IPS-18c (cell line): ENCODE measurements around the gene FAM13A.

Source experiments
- H3K4me3 ChIP-seq: 2 replicates; pipeline ENCODE4 v1.7.0; 2013; ENCODE audit warnings: low read depth, mild to moderate bottlenecking, low read length, moderate library complexity; ENCODE audit not compliant: insufficient read depth
- H3K9me3 ChIP-seq: one replicate; pipeline ENCODE4 v1.6.1; 2013; ENCODE audit warnings: mild to moderate bottlenecking, low read length, moderate library complexity; ENCODE audit not compliant: control insufficient read depth, insufficient read depth

The FAM13A gene

DNA sequence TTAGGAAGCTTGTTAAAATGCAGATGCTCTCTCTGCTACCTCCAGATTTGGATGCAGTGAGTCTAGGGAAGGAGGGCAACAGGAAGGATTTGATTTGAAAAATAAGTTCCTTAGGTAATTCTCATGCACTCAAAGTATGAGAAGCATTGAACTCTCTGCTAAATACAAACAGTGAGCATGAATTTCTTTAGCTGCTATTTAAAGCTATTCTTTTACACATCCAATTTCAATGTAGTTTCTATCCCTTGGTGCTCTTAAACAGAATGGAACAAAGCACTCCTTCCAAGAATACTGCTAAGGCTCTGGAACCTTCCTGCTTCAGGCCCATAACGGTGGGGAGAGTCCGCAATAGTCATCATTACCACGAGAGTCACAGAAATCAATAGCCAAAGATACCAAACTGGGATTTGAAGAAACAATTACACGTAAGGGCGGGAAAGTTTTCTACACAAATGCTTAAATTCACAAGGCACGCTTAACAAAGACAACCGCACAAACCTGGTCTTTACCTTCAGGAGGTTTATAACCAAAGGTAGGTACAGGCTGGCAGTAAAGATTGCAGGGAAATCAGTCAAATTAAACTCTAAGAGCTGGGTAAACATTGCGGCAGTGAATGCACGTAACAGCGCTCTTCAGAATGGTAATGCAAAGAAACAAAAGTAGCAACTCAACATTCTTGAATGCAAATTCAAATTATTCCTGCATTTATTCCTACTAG, 236.1 kb downstream of the FAM13A start:
- H3K9me3 ChIP-seq = no peaks in the 10 kb centered on the region
- H3K4me3 ChIP-seq = no peak overlapping the region

DNA sequence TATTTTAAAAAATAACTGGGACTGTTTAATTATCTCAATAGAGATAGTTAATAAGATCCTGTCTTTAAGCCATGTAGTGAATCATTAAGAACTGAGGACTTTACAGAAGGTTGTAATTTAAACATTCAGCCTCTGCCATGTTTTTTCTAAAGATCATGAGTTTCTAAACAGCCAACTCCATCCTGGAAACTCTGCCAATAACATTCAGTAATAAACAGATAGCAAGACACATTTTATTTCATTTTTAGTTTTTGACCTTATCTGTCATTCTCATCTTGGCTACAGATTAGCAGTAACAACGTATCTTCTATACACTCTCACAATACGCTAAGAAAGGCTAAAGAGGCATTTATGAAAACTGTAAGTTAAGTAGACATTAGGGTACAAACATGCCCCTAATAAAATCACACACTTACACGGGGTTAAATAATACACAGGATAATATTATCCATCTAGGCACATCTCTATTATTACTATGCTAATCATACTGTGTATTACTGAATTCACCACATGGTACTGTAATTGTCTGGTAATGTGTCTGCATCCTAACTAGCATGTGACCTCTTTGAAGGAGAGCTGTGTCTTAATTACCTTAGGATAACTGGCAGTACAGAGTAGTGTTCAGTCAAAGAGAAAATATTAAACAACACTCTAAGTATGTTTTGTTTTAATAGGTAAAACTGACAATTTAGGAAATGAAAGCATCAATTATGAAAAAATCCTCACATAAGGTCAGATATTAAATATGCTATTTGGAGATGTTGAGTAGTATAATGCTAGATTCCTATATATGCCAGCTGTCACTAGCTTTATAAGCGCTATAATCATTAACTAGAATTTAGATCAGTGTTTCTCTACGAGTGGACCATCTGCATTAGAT, 236.9 kb downstream of the FAM13A start:
- H3K9me3 ChIP-seq = no peaks in the 10 kb centered on the region

DNA sequence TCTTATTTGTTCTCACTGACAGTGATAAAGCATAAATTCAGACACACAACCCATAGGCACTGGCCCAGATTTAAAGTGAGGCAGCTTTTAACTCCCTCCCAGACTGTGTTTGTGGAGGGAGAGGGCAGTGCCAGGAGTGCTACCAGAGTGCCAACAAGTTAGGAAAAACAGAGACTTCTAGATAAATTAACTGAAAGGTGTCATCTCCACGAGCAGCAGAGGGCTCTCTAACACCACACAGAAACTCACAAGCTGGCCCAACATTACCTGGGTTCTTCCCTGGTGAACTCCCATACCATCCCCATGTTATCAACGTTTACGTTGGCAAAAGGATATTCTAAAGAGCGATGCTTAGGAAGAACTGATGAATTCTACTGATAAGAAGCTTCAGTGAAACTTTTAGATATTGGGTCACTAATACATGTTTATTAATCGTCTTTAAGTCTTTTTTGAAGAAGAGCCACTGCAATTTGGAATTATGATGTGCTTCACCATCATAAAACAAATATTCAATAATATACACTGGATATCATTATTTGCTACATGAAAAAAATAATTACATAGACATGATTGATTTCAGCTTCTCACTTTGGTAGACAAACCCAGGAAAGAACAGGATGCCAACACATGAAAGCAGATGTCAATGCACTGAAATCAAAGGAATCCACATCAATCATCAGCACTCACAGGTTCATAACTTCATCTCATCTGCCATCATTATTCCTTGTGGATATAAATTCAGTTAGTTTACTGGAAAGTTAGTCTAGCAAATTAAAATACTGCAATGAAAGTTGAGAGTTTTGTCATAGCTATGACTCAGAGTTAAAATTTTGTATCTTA, 238.1 kb downstream of the FAM13A start:
- Histone ChIP-seq H3K9me3 (no peaks in the 10 kb centered on the region), H3K4me3 (no peak overlapping the region)

More for the DNA sequence above, 236.9 kb downstream of the FAM13A start:
- no peak overlapping the region for H3K4me3 ChIP-seq

DNA sequence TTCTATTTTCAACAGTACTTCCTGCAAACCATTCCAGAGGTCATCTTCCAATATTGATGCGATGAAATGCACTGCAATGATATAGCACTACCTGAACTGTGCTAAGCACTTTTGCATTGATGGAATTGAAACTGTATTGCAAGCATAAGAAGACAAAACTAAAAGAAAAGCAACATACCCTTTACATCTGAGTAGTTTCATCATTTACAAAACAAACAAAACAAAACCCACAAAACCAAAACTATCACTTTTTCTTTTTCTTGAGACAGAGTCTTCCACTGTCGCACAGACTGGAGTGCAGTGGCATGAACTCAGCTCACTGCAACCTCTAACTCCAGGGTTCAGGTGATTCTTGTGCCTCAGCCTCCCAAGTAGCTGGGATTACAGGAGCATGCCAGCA, 239.2 kb downstream of the FAM13A start:
- Histone ChIP-seq H3K9me3 (no peaks in the 10 kb centered on the region), H3K4me3 (no peak overlapping the region)

DNA sequence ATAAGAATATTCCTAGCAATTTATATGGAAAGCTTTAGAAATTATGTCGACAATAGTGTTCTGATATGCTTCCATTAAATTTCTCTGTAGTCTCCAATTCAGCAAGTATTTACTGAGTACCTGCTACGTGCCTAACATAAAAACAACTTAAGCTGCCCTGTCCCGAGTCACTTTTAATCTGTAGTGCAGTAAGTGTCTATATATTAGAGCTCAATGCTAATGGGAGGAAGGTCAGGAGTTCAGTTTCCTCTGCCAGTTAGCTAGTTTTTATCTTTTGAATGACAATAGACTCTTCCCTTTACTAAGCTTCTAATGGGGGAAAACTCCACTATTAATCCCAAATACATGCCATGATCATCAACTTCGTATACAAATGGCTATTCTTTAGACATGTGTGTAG, 240.6 kb downstream of the FAM13A start:
- no peak overlapping the region for H3K4me3 ChIP-seq
- H3K9me3 ChIP-seq = no peaks in the 10 kb centered on the region

DNA sequence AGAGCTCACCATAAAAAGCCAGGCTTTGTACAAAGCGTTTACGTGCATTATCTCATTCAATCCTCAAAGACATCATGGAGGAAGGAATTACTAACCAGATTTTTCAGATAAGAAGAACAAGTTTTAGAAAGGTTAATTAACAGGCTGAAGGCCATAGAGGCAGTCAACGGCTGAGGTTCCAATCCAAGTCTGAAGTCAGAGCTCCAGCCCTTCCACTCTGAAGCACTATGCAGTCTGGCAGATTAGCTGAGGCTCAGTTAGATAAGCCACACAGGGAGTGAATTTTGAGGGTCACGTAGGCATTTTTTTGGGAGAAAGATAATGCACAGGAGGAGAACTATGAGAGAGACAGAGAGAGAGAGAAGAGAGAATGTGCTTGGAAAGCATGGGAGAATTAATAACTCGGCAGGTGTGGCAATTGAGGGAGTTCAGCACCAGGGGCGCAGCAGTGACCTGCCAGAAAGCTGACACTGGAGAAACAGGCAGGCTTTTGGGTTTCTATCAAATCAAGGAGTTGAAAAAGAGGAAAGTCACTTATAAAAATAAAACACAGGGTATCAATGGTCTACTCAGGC, 242.9 kb downstream of the FAM13A start:
- Histone ChIP-seq H3K9me3 (no peaks in the 10 kb centered on the region), H3K4me3 (no peak overlapping the region)

DNA sequence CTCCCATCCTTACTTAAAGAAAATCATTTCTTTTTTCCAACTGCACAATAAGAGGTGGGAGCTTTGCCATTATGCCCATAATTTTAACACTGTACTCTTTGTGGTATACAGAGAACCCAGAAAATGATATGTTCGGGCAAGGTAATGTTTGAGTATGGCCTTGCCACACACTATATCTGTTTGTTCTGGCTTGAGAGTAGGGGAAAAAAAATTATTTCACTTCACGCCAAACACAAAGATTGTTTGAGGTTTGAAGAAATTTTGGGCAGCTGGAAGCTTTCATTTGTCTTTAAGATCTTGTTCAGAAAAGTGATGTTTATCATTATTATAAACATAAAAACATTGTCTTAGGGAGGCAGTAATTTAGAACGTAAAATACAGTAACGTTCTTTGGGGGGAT, 244.0 kb downstream of the FAM13A start:
- Histone ChIP-seq H3K9me3 (no peaks in the 10 kb centered on the region), H3K4me3 (no peak overlapping the region)

DNA sequence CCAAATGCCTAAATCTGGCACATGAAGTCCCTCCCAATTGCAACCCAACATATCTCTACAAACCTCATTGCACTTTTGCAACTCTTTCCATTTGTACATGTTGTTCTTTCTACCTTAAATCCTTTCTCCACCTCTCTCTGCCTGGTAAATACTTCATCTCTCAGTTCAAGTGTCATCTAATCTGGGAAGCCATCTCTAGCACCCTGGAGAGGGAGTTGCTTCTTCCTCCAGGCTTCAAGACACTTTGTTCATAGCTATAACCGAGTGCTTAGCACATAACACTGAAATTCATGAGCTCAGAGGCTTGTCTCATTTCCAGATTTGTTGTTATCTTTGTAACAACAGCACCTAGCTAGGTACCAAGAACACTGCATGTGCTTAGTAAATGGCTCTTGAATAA, 244.6 kb downstream of the FAM13A start:
- Histone ChIP-seq H3K9me3 (no peaks in the 10 kb centered on the region), H3K4me3 (no peak overlapping the region)

DNA sequence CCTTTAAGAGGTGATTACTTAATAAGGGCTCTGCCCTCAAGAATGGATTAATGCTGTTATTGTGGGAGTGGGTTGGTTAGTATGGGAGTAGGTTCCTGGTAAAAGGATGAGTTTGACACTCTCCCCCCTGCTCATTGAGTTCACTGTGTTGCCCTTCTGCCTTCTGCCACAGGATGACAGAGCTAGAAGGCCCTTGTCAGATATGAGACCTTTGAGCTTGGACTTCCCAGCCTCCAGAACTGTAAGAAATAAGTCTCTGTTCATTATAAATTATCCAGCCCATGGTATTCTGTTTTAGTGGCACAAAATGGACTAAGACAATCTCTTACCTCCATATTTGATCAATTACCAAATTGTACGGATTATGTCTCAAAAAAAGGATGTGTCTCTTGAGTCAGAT, 245.1 kb downstream of the FAM13A start:
- no peaks in the 10 kb centered on the region for H3K9me3 ChIP-seq
- no peak overlapping the region for H3K4me3 ChIP-seq

DNA sequence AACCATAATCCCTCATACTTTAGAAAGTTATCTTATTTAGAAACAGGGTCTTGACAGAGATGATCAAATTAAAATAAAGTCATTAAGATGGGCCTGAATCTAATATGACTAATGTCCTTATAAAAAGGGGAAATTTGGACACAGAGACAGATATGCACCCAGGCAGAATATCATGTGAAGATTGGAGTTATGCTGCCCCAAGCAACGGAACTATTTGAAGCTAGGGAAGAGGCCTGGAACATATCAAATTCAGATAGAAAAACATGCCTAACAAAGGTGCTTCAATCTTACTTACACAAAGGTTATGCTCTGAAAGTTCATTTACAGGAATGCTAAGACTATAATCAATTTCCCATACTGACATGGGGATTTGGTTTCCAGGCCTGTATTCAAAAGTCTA, 246.7 kb downstream of the FAM13A start:
- Histone ChIP-seq H3K9me3 (no peaks in the 10 kb centered on the region), H3K4me3 (no peak overlapping the region)

DNA sequence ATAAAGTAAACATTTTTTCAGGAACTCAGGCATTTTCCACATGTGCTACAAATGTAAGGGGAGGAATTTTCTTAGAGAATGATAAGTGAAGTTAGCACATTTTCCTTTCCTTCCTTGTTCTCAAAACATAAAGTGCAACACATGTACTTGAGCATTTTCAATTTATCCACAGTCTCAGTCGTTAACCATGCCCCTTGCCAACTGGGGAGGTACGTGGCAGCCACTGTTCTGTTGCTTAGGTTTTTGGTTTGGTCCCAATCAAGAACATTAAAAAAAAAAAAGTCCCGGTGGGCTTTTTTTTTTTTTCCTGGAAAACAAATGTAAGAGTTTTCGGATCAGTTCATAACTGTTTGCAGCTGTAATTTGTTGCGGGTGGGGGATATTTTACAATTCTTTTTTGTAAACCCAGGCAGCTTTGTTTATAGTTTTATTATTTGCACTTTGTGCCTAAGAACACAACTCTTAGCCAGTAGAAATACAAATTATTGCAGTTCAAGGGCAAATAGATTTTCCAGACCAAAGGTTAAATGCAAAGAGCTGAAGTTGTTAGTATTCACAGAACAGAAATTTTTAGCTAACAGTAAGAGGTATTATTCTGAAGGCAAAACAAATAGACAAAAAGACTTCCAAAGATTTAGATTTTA, 247.3 kb downstream of the FAM13A start:
- Histone ChIP-seq H3K9me3 (no peaks in the 10 kb centered on the region), H3K4me3 (no peak overlapping the region)

DNA sequence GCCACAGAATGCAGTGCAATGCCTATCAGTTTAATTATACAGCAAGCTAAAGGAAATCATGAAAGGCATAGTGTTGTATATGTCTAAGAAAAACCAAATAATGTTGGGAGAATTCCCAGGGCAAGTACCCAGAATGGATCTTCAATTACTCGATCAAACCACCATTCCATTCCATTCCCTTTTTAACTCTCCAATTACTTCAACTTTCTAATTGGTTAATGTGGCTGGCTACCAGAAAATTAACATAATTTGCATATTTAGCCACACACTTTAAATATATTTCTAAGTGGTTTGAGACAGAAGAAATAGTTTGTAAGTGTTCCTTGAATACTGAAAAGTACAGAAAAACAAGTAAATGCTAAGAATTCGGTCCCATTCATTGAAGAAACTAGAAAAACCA, 247.9 kb downstream of the FAM13A start:
- Histone ChIP-seq H3K9me3 (no peaks in the 10 kb centered on the region), H3K4me3 (no peak overlapping the region)

DNA sequence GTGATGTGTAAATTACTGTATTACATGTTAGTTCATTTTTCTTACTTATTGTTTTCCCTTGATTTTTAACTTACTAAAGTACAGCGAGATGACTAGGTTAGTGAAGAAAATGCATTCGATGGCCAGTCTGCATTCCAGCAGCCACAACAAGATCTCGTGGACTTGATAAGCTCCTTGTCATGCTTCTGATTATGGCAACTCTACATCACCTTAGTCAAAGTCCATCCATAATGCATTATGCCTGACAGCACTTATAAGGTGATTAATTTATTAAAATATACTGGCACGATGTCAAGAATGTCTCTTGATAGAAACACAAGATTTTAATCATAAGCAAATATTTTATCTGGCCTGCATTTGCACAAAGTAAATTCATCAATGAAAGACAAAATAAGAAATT, 249.5 kb downstream of the FAM13A start:
- H3K4me3 ChIP-seq = no peak overlapping the region
- H3K9me3 ChIP-seq = no peaks in the 10 kb centered on the region

DNA sequence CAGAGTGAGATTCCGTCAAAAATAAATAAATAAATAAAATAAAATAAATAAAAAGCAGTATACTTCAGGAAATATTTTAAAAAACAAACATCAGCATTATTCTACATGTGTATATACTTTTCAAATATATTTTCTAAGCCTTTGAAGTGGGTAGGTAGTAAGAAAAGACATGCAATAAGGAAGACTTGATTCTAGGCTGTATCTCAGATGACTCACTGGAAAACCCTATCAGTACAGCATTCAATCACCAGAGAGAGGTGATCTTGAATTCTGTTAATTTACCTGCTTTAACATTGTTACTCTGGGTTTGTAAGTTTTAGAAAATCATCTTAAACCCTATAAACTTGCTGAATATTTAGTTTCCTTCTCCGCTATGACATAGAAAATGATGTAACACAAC, 252.8 kb downstream of the FAM13A start:
- H3K4me3 ChIP-seq = no peak overlapping the region
- H3K9me3 ChIP-seq = no peaks in the 10 kb centered on the region

DNA sequence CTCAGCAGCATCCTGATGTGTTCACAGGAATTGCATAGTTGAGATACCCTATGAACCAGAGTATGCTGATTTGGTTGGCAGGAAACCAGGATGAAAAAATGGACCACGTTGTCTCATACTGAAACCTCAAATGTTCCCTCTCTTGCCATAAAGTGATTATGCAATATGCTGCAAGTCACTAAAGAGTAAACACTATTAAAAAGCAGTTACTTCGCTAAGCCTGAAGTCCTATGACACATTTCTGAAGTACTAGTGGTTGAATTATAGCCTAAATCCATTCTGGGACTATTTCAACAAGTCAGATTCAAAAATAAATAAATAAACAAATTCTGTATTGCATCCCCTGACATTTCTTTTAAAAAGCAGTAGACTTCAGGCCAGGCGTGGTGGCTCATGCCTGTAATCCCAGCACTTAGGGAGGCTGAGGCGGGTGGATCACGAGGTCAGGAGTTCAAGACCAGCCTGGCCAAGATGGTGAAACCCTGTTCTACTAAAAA, 253.3 kb downstream of the FAM13A start:
- H3K9me3 ChIP-seq = no peaks in the 10 kb centered on the region
- H3K4me3 ChIP-seq = no peak overlapping the region

DNA sequence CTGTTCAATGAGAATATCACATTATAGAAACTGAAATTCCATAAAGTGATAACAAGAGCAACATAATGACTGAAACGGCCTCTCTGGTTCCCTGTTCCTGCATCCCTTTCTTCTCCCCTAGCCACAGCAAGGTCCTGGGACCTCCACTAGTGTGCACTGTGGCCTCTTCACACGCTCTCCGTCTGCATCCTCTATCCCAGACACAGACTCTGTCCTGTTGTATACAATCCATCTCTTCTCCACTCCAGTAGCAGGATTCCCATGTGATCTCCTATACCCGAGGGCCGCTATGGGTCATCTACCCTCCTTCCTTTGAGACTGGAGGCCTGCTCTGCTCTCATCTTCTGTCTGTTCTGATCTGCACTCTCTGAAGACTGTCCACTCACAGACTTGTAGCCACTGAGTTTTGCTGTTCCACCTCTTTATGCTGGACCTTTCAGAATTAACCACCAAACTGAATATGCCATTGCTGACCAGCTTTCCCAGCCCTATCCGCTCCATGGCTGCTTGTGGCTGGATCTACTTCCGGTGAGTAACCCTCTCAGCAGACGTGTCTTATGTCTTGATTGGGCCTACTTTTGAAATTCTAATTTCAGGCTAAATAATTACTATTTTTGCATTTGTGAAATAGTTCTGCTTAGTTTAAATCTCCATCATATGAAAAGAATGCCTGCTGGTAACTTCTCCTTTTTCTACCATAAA, 254.2 kb downstream of the FAM13A start:
- Histone ChIP-seq H3K4me3 (no peak overlapping the region), H3K9me3 (no peaks in the 10 kb centered on the region)
